ENCODE results near the gene BRINP3.

The BRINP3 gene

GRCh38 chr1:190243056-190243455 is 234.6 kb downstream of the BRINP3 start:
- no peak for TF ChIP-seq CTCF (IDR thresholded peaks at IDR 0.05; ENCODE audit: insufficient read depth, low read length, poor library complexity, severe bottlenecking)
- no peak for DNase-seq (ENCODE audit: extremely low read depth, insufficient read length)
- no peaks in the 10 kb centered on the region for H3K36me3 ChIP-seq (ENCODE audit: control insufficient read depth, insufficient read depth, low read length)

GRCh38 chr1:190226006-190226405 is 251.7 kb downstream of the BRINP3 start:
- H3K27me3 ChIP-seq (replicated peaks; ENCODE audit: control insufficient read depth, insufficient read depth, low read length), result no peaks in the 10 kb centered on the region
- H3K36me3 ChIP-seq (ENCODE audit: control insufficient read depth, insufficient read depth, low read length), result no peaks in the 10 kb centered on the region
- DNase-seq (ENCODE audit: extremely low read depth, insufficient read length), result no peak
- H3K4me3 ChIP-seq (replicated peaks; ENCODE audit: low read depth, low read length), result no peak overlapping the region
- TF ChIP-seq CTCF (IDR thresholded peaks at IDR 0.05; ENCODE audit: insufficient read depth, low read length, poor library complexity, severe bottlenecking), result no peak

More at GRCh38 chr1:190243056-190243455, 234.6 kb downstream of the BRINP3 start:
- no peaks in the 10 kb centered on the region for H3K27me3 ChIP-seq (replicated peaks; ENCODE audit: control insufficient read depth, insufficient read depth, low read length)
- no peak overlapping the region for H3K4me3 ChIP-seq (replicated peaks; ENCODE audit: low read depth, low read length)

DNA sequence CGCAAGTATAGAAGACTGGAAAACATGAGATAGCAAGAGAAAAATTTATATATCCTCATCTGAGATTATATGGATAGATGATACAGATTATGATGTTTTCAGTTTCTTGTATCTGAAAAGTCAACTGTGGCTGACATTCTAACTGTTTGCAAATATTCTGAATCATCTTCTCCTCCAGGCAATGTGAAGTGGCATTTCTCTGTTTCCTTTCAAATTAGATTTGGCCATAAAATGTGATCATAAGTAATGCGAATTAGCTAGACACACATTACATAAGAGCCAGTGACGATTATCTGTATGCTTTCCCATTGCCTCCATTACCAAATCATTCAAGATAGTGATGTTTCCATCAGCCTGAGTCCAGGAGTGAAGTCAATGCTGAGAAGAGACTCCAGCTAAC is 265.2 kb downstream of the BRINP3 start:
- Histone ChIP-seq H3K4me3 (replicated peaks; ENCODE audit: low read depth, low read length) (no peak overlapping the region), H3K36me3 (ENCODE audit: control insufficient read depth, insufficient read depth, low read length) (no peaks in the 10 kb centered on the region), H3K27me3 (replicated peaks; ENCODE audit: control insufficient read depth, insufficient read depth, low read length) (no peaks in the 10 kb centered on the region)
- TF ChIP-seq CTCF (IDR thresholded peaks at IDR 0.05; ENCODE audit: insufficient read depth, low read length, poor library complexity, severe bottlenecking), result no peak
- DNase-seq (ENCODE audit: extremely low read depth, insufficient read length), result no peak

DNA sequence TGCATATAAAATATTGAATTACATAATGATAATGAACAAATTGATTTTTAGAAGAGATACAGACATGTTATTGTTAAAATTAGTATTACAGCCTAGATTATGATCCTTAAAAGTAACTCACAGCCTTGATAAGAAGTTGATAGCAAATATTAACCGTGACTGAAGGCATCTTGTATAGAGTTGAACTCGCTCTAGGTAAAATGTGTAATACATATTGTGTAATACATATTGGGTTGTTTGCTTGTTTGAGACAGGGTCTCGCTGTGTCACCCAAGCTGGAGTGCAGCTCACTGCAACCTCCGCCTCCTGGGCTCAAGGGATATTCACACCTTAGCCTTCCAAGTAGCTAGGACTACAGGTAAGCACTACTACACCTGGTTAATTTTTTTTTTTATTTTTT is 269.9 kb downstream of the BRINP3 start:
- no peak for DNase-seq (ENCODE audit: extremely low read depth, insufficient read length)
- Histone ChIP-seq H3K36me3 (ENCODE audit: control insufficient read depth, insufficient read depth, low read length) (no peaks in the 10 kb centered on the region), H3K4me3 (replicated peaks; ENCODE audit: low read depth, low read length) (no peak overlapping the region), H3K27me3 (replicated peaks; ENCODE audit: control insufficient read depth, insufficient read depth, low read length) (no peaks in the 10 kb centered on the region)
- TF ChIP-seq CTCF (IDR thresholded peaks at IDR 0.05; ENCODE audit: insufficient read depth, low read length, poor library complexity, severe bottlenecking), result no peak

- no peak overlapping the region for H3K4me3 ChIP-seq (replicated peaks; ENCODE audit: low read depth, low read length)
- TF ChIP-seq CTCF (IDR thresholded peaks at IDR 0.05; ENCODE audit: insufficient read depth, low read length, poor library complexity, severe bottlenecking), result no peak
- DNase-seq (ENCODE audit: extremely low read depth, insufficient read length), result no peak
- no peaks in the 10 kb centered on the region for H3K36me3 ChIP-seq (ENCODE audit: control insufficient read depth, insufficient read depth, low read length)
- no peaks in the 10 kb centered on the region for H3K27me3 ChIP-seq (replicated peaks; ENCODE audit: control insufficient read depth, insufficient read depth, low read length)
Observed at GRCh38 chr1:190205713-190206112, 272.0 kb downstream of the BRINP3 start.

- Histone ChIP-seq H3K36me3 (ENCODE audit: control insufficient read depth, insufficient read depth, low read length) (no peaks in the 10 kb centered on the region), H3K4me3 (replicated peaks; ENCODE audit: low read depth, low read length) (no peak overlapping the region), H3K27me3 (replicated peaks; ENCODE audit: control insufficient read depth, insufficient read depth, low read length) (no peaks in the 10 kb centered on the region)
- no peak for TF ChIP-seq CTCF (IDR thresholded peaks at IDR 0.05; ENCODE audit: insufficient read depth, low read length, poor library complexity, severe bottlenecking)
- no peak for DNase-seq (ENCODE audit: extremely low read depth, insufficient read length)
Observed at GRCh38 chr1:190196020-190196419, 281.6 kb downstream of the BRINP3 start.
